ENCODE results near the gene CTPS1.

The CTPS1 gene

DNA sequence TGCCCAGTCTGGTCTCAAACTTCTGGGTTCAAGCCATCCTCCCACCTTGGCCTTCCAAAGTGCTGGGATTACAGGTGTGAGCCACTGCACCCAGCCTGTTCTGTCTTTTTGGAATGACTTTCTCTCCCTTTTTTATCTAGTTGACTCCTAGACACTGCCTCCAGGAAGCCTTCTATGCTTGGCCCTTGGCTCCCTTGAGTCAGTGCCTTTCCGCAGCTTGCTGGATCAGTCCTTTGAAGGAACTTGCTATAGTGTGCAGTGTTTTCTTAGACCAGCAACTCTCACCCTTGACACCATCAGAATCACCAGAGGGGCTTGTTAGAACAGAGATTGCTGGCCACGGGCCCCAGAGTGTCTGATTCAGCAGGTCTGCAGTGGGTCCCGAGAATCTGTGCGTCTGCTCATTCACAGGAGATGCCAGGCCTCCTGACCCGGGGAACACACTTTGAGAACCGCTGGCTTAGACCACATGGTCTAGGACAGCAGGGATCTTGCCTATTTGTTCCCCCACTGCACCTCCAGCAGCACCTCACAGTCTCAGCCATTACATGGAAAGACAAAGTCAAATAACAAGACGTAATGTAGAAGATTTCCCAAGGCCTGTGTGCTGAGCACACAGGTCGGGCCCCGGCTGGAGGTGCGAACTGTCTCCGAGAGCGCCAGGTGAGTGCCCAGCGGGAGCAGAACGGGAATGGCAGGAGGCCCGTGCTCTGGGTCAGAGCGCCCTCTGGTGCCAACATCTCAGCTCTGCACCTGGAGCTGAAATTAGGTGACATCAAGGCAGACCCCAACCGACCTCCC lies 27.4 kb upstream of the CTPS1 start:
- TF ChIP-seq TOX (CRISPR knock-in tag; IDR thresholded peaks at IDR 0.05; ENCODE audit: borderline replicate concordance) (no peak), ZC3H10 (CRISPR knock-in tag; IDR thresholded peaks at IDR 0.05) (no peak), BACH2 (CRISPR knock-in tag; IDR thresholded peaks at IDR 0.05; ENCODE audit: borderline replicate concordance) (no peak), CSRNP3 (CRISPR knock-in tag; IDR thresholded peaks at IDR 0.05) (no peak), CSDC2 (CRISPR knock-in tag; IDR thresholded peaks at IDR 0.05) (no peak), ZFP30 (CRISPR knock-in tag; IDR thresholded peaks at IDR 0.05) (no peak), PPARA (CRISPR knock-in tag; IDR thresholded peaks at IDR 0.05; ENCODE audit: borderline replicate concordance) (no peak), TCF4 (CRISPR knock-in tag; IDR thresholded peaks at IDR 0.05; ENCODE audit: borderline replicate concordance) (no peak), ARNTL (CRISPR knock-in tag; IDR thresholded peaks at IDR 0.05; ENCODE audit: borderline replicate concordance, low read depth) (no peak), CREB5 (CRISPR knock-in tag; IDR thresholded peaks at IDR 0.05; ENCODE audit: low read depth) (no peak), POU6F1 (CRISPR knock-in tag; IDR thresholded peaks at IDR 0.05; ENCODE audit: borderline replicate concordance, low read depth) (no peak), ZNF565 (CRISPR knock-in tag; conservative IDR thresholded peaks at IDR 0.05; ENCODE audit: low read depth) (no peak), RARB (CRISPR knock-in tag; IDR thresholded peaks at IDR 0.05) (no peak)
- TF ChIP-seq, protein P1, sequence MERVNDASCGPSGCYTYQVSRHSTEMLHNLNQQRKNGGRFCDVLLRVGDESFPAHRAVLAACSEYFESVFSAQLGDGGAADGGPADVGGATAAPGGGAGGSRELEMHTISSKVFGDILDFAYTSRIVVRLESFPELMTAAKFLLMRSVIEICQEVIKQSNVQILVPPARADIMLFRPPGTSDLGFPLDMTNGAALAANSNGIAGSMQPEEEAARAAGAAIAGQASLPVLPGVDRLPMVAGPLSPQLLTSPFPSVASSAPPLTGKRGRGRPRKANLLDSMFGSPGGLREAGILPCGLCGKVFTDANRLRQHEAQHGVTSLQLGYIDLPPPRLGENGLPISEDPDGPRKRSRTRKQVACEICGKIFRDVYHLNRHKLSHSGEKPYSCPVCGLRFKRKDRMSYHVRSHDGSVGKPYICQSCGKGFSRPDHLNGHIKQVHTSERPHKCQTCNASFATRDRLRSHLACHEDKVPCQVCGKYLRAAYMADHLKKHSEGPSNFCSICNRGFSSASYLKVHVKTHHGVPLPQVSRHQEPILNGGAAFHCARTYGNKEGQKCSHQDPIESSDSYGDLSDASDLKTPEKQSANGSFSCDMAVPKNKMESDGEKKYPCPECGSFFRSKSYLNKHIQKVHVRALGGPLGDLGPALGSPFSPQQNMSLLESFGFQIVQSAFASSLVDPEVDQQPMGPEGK (CRISPR knock-in tag; IDR thresholded peaks at IDR 0.05; ENCODE audit: borderline replicate concordance), result no peak
- ATAC-seq, result peak; percentile 82

- TF ChIP-seq GLIS3 (CRISPR knock-in tag; IDR thresholded peaks at IDR 0.05), result no peak
- TF ChIP-seq ZFP3 (CRISPR knock-in tag; IDR thresholded peaks at IDR 0.05), result no peak
- TF ChIP-seq CSRNP3 (CRISPR knock-in tag; IDR thresholded peaks at IDR 0.05), result no peak
- TF ChIP-seq ZC3H10 (CRISPR knock-in tag; IDR thresholded peaks at IDR 0.05), result no peak
- TF ChIP-seq TSHZ2 (CRISPR knock-in tag; IDR thresholded peaks at IDR 0.05), result no peak
- no peak for TF ChIP-seq ESRRG (CRISPR knock-in tag; IDR thresholded peaks at IDR 0.05)
- TF ChIP-seq TOX (CRISPR knock-in tag; IDR thresholded peaks at IDR 0.05; ENCODE audit: borderline replicate concordance), result no peak
- no peak for TF ChIP-seq ZNF565 (CRISPR knock-in tag; conservative IDR thresholded peaks at IDR 0.05; ENCODE audit: low read depth)
- no peak for TF ChIP-seq ARNTL (CRISPR knock-in tag; IDR thresholded peaks at IDR 0.05; ENCODE audit: borderline replicate concordance, low read depth)
- no peak for TF ChIP-seq TCF4 (CRISPR knock-in tag; IDR thresholded peaks at IDR 0.05; ENCODE audit: borderline replicate concordance)
- no peak for TF ChIP-seq POU6F1 (CRISPR knock-in tag; IDR thresholded peaks at IDR 0.05; ENCODE audit: borderline replicate concordance, low read depth)
- TF ChIP-seq ISL1 (CRISPR knock-in tag; IDR thresholded peaks at IDR 0.05), result no peak
- no peak for TF ChIP-seq SNAI2 (CRISPR knock-in tag; IDR thresholded peaks at IDR 0.05)
- no peak for TF ChIP-seq OSR1 (CRISPR knock-in tag; IDR thresholded peaks at IDR 0.05)
- no peak for TF ChIP-seq ZNF70 (CRISPR knock-in tag; IDR thresholded peaks at IDR 0.05)
- peak; percentile 8; the same call in 2 of the 3 replicates for ATAC-seq
Measured at GRCh38 chr1:40952744-40953315, 26.7 kb upstream of the CTPS1 start.

Measured in SK-N-SH treated with all-trans-retinoic acid at 6 μM for 48 hours (cell line).